Endothelial cell of umbilical vein (primary cell): ENCODE data around the gene CACNA1C. TPM values are rescaled to one million over a fixed set of nuclear protein-coding genes. Genes with fewer than 3 reads are reported as not detected.

Experiments used
- BruUV-seq: library from RNA; stranded (reverse); fragments of 400-500 nt; replicated peaks from 2 replicates; lab custom pipeline; 2021; lab: Mats Ljungman, UMichigan
- CTCF ChIA-PET: fragments of 300-600, 350-600 bp; sonication (Branson Sonifier 250); formaldehyde crosslinking; loops from one replicate; lab custom pipeline; 2021; ENCODE audit warnings: antibody characterized with exemption, inconsistent platforms; lab: Charles Lee
- POLR2A ChIA-PET: fragments of 300-600, 350-600 bp; sonication (Branson Sonifier 250); formaldehyde crosslinking; loops from one replicate; lab custom pipeline; 2021; ENCODE audit warnings: antibody characterized with exemption, inconsistent platforms; lab: Charles Lee
- DNase-seq: peaks from one replicate; pipeline ENCODE4 v3.0.0-alpha.2; 2011; ENCODE audit warnings: low read depth, low spot score
- FAIRE-seq: peaks from 2 replicates; lab custom pipeline; 2011; peaks lifted over from hg19 to GRCh38; lab: Jason Lieb, UNC
- H2AFZ ChIP-seq: 2 replicates; pipeline ENCODE4 v1.6.0; 2012; ENCODE audit warnings: low read depth, low read length, control low read depth, inconsistent platforms
- H3K27ac ChIP-seq: 2 replicates; pipeline ENCODE4 v1.5.1; 2011; ENCODE audit warnings: low read depth, mild to moderate bottlenecking, control low read depth, low read length, moderate library complexity; ENCODE audit not compliant: insufficient read depth
- H3K27me3 ChIP-seq, 2 experiments: 2 replicates each; pipeline versions ENCODE4 v1.6.0 to v1.6.1; 2011; ENCODE audit warnings: low read length in 2 of 2, mixed read lengths in 1 of 2; ENCODE audit not compliant: control insufficient read depth in 2 of 2, insufficient read depth in 2 of 2
- H3K36me3 ChIP-seq, 2 experiments: 2 replicates in 1 of 2; 3 replicates in 1 of 2; pipeline ENCODE4 v1.5.1; 2011; ENCODE audit warnings: low read length in 2 of 2, mild to moderate bottlenecking in 1 of 2, moderate library complexity in 1 of 2; ENCODE audit not compliant: control insufficient read depth in 2 of 2, insufficient read depth in 2 of 2; ENCODE audit errors: extremely low read depth in 1 of 2
- H3K4me1 ChIP-seq: 3 replicates; pipeline ENCODE4 v1.5.1; 2011; ENCODE audit warnings: mild to moderate bottlenecking, low read length; ENCODE audit not compliant: control insufficient read depth, insufficient read depth; ENCODE audit errors: extremely low read depth
- H3K4me2 ChIP-seq: 2 replicates; pipeline ENCODE4 v1.6.1; 2011; ENCODE audit warnings: low read length, control low read depth, mixed read lengths; ENCODE audit not compliant: insufficient read depth
- H3K4me3 ChIP-seq, 3 experiments: fragments of 200-600 bp in 1 of 3; sonication (generic), shearing (Covaris generic) in 1 of 3; replicated peaks in 1 of 3; 2 replicates each; pipeline ENCODE4 v1.5.1; 2011 to 2016; ENCODE audit warnings: control low read depth in 3 of 3, low read length in 3 of 3, mild to moderate bottlenecking in 2 of 3, inconsistent platforms in 1 of 3, low read depth in 1 of 3, moderate library complexity in 1 of 3; ENCODE audit not compliant: insufficient read depth in 1 of 3
- H3K79me2 ChIP-seq: 2 replicates; pipeline ENCODE4 v1.6.0; 2012; ENCODE audit warnings: low read length, inconsistent platforms; ENCODE audit not compliant: control insufficient read depth, insufficient read depth
- H3K9ac ChIP-seq: replicated peaks from 2 replicates; pipeline ENCODE3; 2011; ENCODE audit warnings: low read length, control low read depth; ENCODE audit not compliant: insufficient read depth; ENCODE audit errors: extremely low read depth
- H3K9me1 ChIP-seq: replicated peaks from 3 replicates; pipeline ENCODE4 v1.6.0; 2011; ENCODE audit warnings: mild to moderate bottlenecking, low read length; ENCODE audit not compliant: control insufficient read depth, insufficient read depth; ENCODE audit errors: extremely low read depth
- H3K9me3 ChIP-seq: replicated peaks from 2 replicates; pipeline ENCODE4 v1.5.1; 2012; ENCODE audit warnings: low read length, inconsistent platforms; ENCODE audit not compliant: control insufficient read depth, insufficient read depth
- H4K20me1 ChIP-seq: replicated peaks from 2 replicates; pipeline ENCODE3; 2011; ENCODE audit warnings: mild to moderate bottlenecking, low read length; ENCODE audit not compliant: control insufficient read depth, insufficient read depth; ENCODE audit errors: extremely low read depth
- EZH2 ChIP-seq: IDR thresholded peaks from 2 replicates; pipeline ENCODE4 v1.6.1; 2012; ENCODE audit warnings: borderline replicate concordance, low read depth, mild to moderate bottlenecking, moderate library complexity, low read length, inconsistent platforms; ENCODE audit not compliant: severe bottlenecking
- FOS ChIP-seq: IDR thresholded peaks from 2 replicates; pipeline ENCODE4 v1.6.1; 2011; ENCODE audit warnings: mild to moderate bottlenecking, low read length, moderate library complexity, borderline replicate concordance; ENCODE audit not compliant: insufficient read depth
- GATA2 ChIP-seq: IDR thresholded peaks from 2 replicates; pipeline ENCODE4 v1.7.0; 2011; ENCODE audit warnings: low read depth, mild to moderate bottlenecking, moderate library complexity, mixed read lengths, low read length; ENCODE audit not compliant: insufficient read length, insufficient read depth
- JUN ChIP-seq: IDR thresholded peaks from 2 replicates; pipeline ENCODE4 v1.6.1; 2011; ENCODE audit warnings: borderline replicate concordance, low read depth; ENCODE audit not compliant: insufficient read length, insufficient read depth
- MAX ChIP-seq: IDR thresholded peaks from 2 replicates; pipeline ENCODE4 v1.6.1; 2011; ENCODE audit not compliant: insufficient read depth, insufficient read length
- MYC ChIP-seq: IDR thresholded peaks from one replicate; pipeline ENCODE4 v1.6.1; 2011; ENCODE audit warnings: mild to moderate bottlenecking, low read depth, low read length
- POLR2A ChIP-seq: IDR thresholded peaks from 2 replicates; pipeline ENCODE4 v1.6.1; 2012; ENCODE audit warnings: low read depth, mild to moderate bottlenecking, control low read depth, low read length
- POLR2AphosphoS5 ChIP-seq: IDR thresholded peaks from 2 replicates; pipeline ENCODE4 v1.6.1; 2012; ENCODE audit warnings: low read depth, mild to moderate bottlenecking, control low read depth, low read length, moderate library complexity; ENCODE audit not compliant: insufficient read depth
- dilution Hi-C: fragments of 300-500 bp; cut with MboI; formaldehyde crosslinking; loops from one replicate; pipeline ENCODE4 v1.15.0; 2019; ENCODE audit warnings: low sequenced_read_pairs; ENCODE audit not compliant: extremely low pct_ligation_motif_present
- intact Hi-C: fragments of 100-400 bp; cut with micrococcal nuclease; formaldehyde crosslinking; loops from one replicate; pipeline ENCODE4 v1.10.0; 2022
- polyA plus RNA-seq, 4 experiments: library from polyadenylated mRNA; depleted of rRNA in 3 of 4; stranded (reverse) in 3 of 4; unstranded in 1 of 4; fragments of >200 nt; gene quantifications; 2 replicates each; pipeline versions ENCODE4 v1.2.1 to v1.2.3, GENCODE V29; 2011 to 2012; ENCODE audit warnings: missing spikeins in 1 of 4
- total RNA-seq: library from RNA; stranded (reverse); gene quantifications from 2 replicates; pipeline ENCODE4 v1.2.3, GENCODE V29; 2021
- TF ChIP-seq, protein P1 (sequence below), 2 donors: IDR thresholded peaks; 1 replicate in 1 of 2; 2 replicates in 1 of 2; pipeline ENCODE4 v1.5.1; 2011; ENCODE audit warnings: low read length in 2 of 2, mild to moderate bottlenecking in 2 of 2, moderate library complexity in 2 of 2, control low read depth in 1 of 2, inconsistent platforms in 1 of 2, low read depth in 1 of 2; ENCODE audit not compliant: insufficient read depth in 1 of 2; ENCODE audit errors: extremely low read depth in 1 of 2

Gene CACNA1C
- total and polyA plus RNA-seq, 2 donors (not counting 3 experiments of a cell fraction or from before 2014, with no cell fraction given) = not detected

- FAIRE-seq = no peak
- ChIA-PET CTCF (no interaction called here), POLR2A (no interaction called here)
These were observed 293.1 kb downstream of the CACNA1C start for GRCh38 chr12:2345902-2346301.

GRCh38 chr12:2346416-2346815 is 293.6 kb downstream of the CACNA1C start:
- Histone ChIP-seq H3K9me3 (no peaks in the 10 kb centered on the region), H3K79me2 (no peaks in the 10 kb centered on the region), H3K36me3 (no peaks in the 10 kb centered on the region), H3K4me2 (no peak overlapping the region), H3K27ac (no peak overlapping the region), H4K20me1 (no peaks in the 10 kb centered on the region), H3K4me1 (no peaks in the 10 kb centered on the region), H3K27me3 (peaks cover 3 to 9% of the 10 kb centered on the region in 2 experiments), H3K4me3 (no peak overlapping the region), H3K9me1 (no peaks in the 10 kb centered on the region), H3K9ac (no peak overlapping the region), H2AFZ (no peak overlapping the region)
- ChIA-PET CTCF (no interaction called here), POLR2A (no interaction called here)
- intact Hi-C loops = no loop called here
- FAIRE-seq (no peak), DNase-seq (no peak)
- no TSS peak for BruUV-seq
- dilution Hi-C loops = no loop called here
- TF ChIP-seq EZH2 (no peak), JUN (no peak), GATA2 (no peak), FOS (no peak), POLR2A (no peak), POLR2AphosphoS5 (no peak), MYC (no peak), MAX (no peak)
- TF ChIP-seq, protein P1, sequence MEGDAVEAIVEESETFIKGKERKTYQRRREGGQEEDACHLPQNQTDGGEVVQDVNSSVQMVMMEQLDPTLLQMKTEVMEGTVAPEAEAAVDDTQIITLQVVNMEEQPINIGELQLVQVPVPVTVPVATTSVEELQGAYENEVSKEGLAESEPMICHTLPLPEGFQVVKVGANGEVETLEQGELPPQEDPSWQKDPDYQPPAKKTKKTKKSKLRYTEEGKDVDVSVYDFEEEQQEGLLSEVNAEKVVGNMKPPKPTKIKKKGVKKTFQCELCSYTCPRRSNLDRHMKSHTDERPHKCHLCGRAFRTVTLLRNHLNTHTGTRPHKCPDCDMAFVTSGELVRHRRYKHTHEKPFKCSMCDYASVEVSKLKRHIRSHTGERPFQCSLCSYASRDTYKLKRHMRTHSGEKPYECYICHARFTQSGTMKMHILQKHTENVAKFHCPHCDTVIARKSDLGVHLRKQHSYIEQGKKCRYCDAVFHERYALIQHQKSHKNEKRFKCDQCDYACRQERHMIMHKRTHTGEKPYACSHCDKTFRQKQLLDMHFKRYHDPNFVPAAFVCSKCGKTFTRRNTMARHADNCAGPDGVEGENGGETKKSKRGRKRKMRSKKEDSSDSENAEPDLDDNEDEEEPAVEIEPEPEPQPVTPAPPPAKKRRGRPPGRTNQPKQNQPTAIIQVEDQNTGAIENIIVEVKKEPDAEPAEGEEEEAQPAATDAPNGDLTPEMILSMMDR (IDR thresholded peaks at IDR 0.05; ENCODE audit: extremely low read depth in 1 of 2, insufficient read depth in 1 of 2, low read depth in 1 of 2, low read length in 2 of 2) = no peak

More at GRCh38 chr12:2345902-2346301, 293.1 kb downstream of the CACNA1C start:
- H3K4me3 ChIP-seq = no peak overlapping the region
- TF ChIP-seq MYC (no peak), FOS (no peak), POLR2AphosphoS5 (no peak), MAX (no peak)
- TF ChIP-seq, protein P1 (IDR thresholded peaks at IDR 0.05; ENCODE audit: extremely low read depth in 1 of 2, insufficient read depth in 1 of 2, low read depth in 1 of 2, low read length in 2 of 2) = no peak
- no peaks in the 10 kb centered on the region for H3K9me1 ChIP-seq
- peaks cover 3 to 9% of the 10 kb centered on the region in 2 experiments for H3K27me3 ChIP-seq
- dilution Hi-C loops (no loop called here), intact Hi-C loops (no loop called here)
- DNase-seq = no peak
- no TSS peak for BruUV-seq
- no peaks in the 10 kb centered on the region for H4K20me1 ChIP-seq
- H3K4me2 ChIP-seq = no peak overlapping the region
- H3K4me1 ChIP-seq = no peaks in the 10 kb centered on the region
- no peak overlapping the region for H2AFZ ChIP-seq
- no peak overlapping the region for H3K9ac ChIP-seq
- no peaks in the 10 kb centered on the region for H3K36me3 ChIP-seq
- H3K27ac ChIP-seq = no peak overlapping the region
- no peaks in the 10 kb centered on the region for H3K9me3 ChIP-seq
- no peaks in the 10 kb centered on the region for H3K79me2 ChIP-seq
